Effector memory CD4-positive, alpha-beta T cell (primary cell): Measurements from ENCODE around the gene FNTB.

ENCODE experiments used
- DNase-seq, 3 donors: peaks; one replicate each; pipeline ENCODE4 v3.0.0-alpha.2; 2020
- H3K27ac ChIP-seq: 2 replicates; pipeline ENCODE4 v1.7.0; 2013; ENCODE audit warnings: mild to moderate bottlenecking, low read length, moderate library complexity; ENCODE audit not compliant: insufficient read depth, poor library complexity, severe bottlenecking
- H3K27me3 ChIP-seq: replicated peaks from 2 replicates; pipeline ENCODE4 v1.7.0; 2013; ENCODE audit warnings: mild to moderate bottlenecking, low read length; ENCODE audit not compliant: insufficient read depth, control insufficient read depth, poor library complexity, severe bottlenecking
- H3K36me3 ChIP-seq: 2 replicates; pipeline ENCODE4 v1.7.0; 2013; ENCODE audit warnings: mild to moderate bottlenecking, low read length, moderate library complexity; ENCODE audit not compliant: control insufficient read depth, insufficient read depth
- H3K4me1 ChIP-seq: 2 replicates; pipeline ENCODE4 v1.7.0; 2013; ENCODE audit warnings: low read length, mild to moderate bottlenecking; ENCODE audit not compliant: control insufficient read depth, insufficient read depth, poor library complexity, severe bottlenecking
- H3K4me3 ChIP-seq: 2 replicates; pipeline ENCODE4 v1.7.0; 2013; ENCODE audit warnings: low read length, low read depth, mild to moderate bottlenecking; ENCODE audit not compliant: insufficient read depth, poor library complexity, severe bottlenecking
- H3K9me3 ChIP-seq: 2 replicates; pipeline ENCODE4 v1.7.0; 2013; ENCODE audit warnings: mild to moderate bottlenecking, low read length, moderate library complexity; ENCODE audit not compliant: control insufficient read depth

The FNTB gene

DNA sequence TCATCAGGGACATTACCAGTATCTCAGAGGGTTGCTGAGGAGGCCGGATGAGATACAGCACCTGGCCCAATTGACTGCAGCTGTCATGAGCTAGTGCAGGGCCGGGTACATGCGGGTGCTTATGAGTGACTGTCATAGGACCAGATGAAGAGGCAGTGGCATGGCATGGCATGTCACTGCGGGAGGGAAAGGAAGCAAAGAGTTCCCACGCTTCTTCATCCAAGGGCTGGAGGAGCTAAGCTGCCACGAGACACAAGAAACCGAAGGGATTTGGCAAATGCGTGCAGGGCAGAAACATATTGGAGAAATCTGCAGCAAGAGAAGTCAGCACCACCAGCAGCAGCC, 33.4 kb upstream of the FNTB start:
- H3K4me1 ChIP-seq = no peaks in the 10 kb centered on the region
- no peak overlapping the region for H3K27ac ChIP-seq
- H3K36me3 ChIP-seq = peaks cover 5% of the 10 kb centered on the region
- H3K4me3 ChIP-seq = no peak overlapping the region
- no peaks in the 10 kb centered on the region for H3K9me3 ChIP-seq
- no peaks in the 10 kb centered on the region for H3K27me3 ChIP-seq
- no peak for DNase-seq

DNA sequence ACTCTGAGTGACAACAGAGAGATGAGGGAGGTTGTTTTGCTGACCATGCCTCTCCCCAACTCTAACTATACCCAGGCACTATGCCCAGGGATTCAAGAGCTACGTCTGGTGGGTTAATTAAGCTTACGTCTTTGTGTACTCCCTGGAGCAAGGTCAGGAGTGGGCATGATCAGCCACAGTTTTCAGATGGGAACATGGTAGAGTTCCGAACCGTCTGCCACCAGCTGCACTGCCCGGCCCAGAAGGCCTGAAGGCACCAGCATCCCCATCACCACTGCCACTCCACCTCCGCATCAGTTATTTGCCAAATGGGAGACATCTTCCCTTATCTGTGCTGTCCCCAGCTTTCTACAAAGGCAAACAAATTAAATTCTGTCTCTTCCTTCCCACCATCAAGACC, 33.0 kb upstream of the FNTB start:
- Histone ChIP-seq H3K27ac (no peak overlapping the region), H3K9me3 (no peaks in the 10 kb centered on the region), H3K27me3 (no peaks in the 10 kb centered on the region), H3K4me1 (no peaks in the 10 kb centered on the region), H3K4me3 (no peak overlapping the region), H3K36me3 (peaks cover 5% of the 10 kb centered on the region)
- DNase-seq = no peak

- H3K27me3 ChIP-seq = no peaks in the 10 kb centered on the region
- H3K4me1 ChIP-seq = no peaks in the 10 kb centered on the region
- no peak for DNase-seq
- no peak overlapping the region for H3K4me3 ChIP-seq
- H3K27ac ChIP-seq = no peak overlapping the region
- no peaks in the 10 kb centered on the region for H3K36me3 ChIP-seq
- H3K9me3 ChIP-seq = no peaks in the 10 kb centered on the region
Observed at GRCh38 chr14:64954491-64955240, 32.0 kb upstream of the FNTB start.

GRCh38 chr14:64955297-64955696, 31.4 kb upstream of the FNTB start:
- H3K27ac ChIP-seq = no peak overlapping the region
- no peak for DNase-seq
- no peaks in the 10 kb centered on the region for H3K9me3 ChIP-seq
- H3K27me3 ChIP-seq = no peaks in the 10 kb centered on the region
- no peaks in the 10 kb centered on the region for H3K4me1 ChIP-seq
- H3K36me3 ChIP-seq = no peaks in the 10 kb centered on the region
- no peak overlapping the region for H3K4me3 ChIP-seq

DNA sequence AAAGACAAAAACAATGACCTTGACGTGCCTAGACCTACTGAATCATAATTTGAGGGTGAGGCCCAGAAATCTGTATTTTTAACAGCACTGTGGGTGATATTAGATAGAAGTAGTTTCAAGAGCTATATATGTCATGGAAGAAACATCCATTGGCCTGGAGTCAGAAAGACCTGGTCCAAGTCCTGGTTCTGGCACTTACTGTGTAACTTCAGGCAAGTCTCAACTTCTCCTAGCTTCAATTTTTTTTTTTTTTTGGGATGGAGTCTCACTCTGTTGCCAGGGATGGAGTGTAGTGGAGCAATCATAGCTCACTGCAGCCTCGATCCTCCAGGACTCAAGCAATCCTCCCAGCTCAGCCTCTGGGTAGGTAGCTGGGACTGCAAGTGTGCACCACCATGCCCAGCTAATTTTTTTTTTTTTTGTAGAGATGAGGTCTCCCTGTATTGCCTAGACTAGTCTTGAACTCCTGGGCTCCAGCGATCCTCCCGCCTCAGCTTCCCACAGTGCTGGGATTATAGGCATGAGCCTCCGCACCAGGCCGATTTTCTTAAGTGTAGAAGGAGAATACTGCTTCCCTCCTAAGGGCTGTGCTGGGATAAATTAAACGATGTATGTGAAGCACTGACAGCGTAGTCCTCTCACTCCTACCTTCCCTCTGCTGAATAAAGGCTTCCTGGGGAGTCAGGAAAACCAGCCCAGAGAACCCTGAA, 29.8 kb upstream of the FNTB start:
- no peaks in the 10 kb centered on the region for H3K4me1 ChIP-seq
- H3K9me3 ChIP-seq = no peaks in the 10 kb centered on the region

DNA sequence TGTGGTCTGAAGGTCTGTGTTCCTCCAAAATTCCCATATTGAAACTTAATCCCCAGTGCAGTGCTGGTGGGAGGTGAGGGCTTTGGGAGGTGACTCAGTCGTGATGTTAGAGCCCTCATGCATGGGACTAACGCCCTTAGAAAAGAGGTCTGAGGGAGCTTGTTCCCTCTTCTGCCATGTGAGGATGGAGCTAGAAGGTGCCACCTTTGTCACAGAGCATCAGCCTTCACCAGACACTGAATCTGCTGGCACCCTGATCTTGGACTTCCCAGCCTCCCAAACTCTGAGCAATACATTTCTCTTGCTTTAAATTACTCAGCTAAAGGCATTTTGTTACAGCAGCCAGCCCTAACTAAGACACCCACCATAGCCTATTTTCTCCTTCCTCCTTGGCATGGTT, 28.5 kb upstream of the FNTB start:
- Histone ChIP-seq H3K9me3 (no peaks in the 10 kb centered on the region), H3K4me1 (no peaks in the 10 kb centered on the region)

More for the DNA sequence above, 29.8 kb upstream of the FNTB start:
- no peak overlapping the region for H3K4me3 ChIP-seq
- DNase-seq = no peak
- no peaks in the 10 kb centered on the region for H3K27me3 ChIP-seq
- H3K27ac ChIP-seq = no peak overlapping the region
- no peaks in the 10 kb centered on the region for H3K36me3 ChIP-seq

DNA sequence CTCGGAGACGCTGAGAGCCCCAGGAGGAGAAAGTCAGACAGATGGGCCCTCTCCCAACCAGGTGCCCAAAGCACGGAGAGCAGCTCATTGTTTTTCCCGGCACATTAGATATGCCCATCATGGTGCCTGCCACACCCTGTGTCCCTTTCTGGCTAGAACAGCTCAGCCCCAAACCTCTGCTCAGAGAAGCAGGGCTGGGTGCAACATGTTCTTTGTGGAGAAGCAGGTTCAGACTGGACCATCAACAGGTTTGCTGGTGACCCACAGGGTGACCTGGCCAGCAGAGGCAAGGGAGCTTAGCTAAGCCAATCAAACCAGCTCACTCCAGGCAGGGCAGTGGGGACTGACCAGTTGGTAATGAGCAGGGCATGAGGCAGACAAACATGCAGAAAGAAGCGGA, 28.0 kb upstream of the FNTB start:
- H3K4me1 ChIP-seq = no peaks in the 10 kb centered on the region
- no peaks in the 10 kb centered on the region for H3K36me3 ChIP-seq
- DNase-seq = no peak
- H3K9me3 ChIP-seq = no peaks in the 10 kb centered on the region
- H3K27ac ChIP-seq = no peak overlapping the region
- no peak overlapping the region for H3K4me3 ChIP-seq
- H3K27me3 ChIP-seq = no peaks in the 10 kb centered on the region

More for the DNA sequence above, 28.5 kb upstream of the FNTB start:
- Histone ChIP-seq H3K27me3 (no peaks in the 10 kb centered on the region), H3K4me3 (no peak overlapping the region), H3K36me3 (no peaks in the 10 kb centered on the region), H3K27ac (no peak overlapping the region)
- no peak for DNase-seq

- Histone ChIP-seq H3K9me3 (no peaks in the 10 kb centered on the region), H3K36me3 (no peaks in the 10 kb centered on the region), H3K4me1 (no peaks in the 10 kb centered on the region), H3K27me3 (no peaks in the 10 kb centered on the region), H3K4me3 (no peak overlapping the region), H3K27ac (no peak overlapping the region)
- no peak for DNase-seq
Observed at GRCh38 chr14:64960762-64961276, 25.9 kb upstream of the FNTB start.

GRCh38 chr14:64963611-64964010, 23.1 kb upstream of the FNTB start:
- Histone ChIP-seq H3K4me3 (no peak overlapping the region), H3K36me3 (no peaks in the 10 kb centered on the region), H3K4me1 (no peaks in the 10 kb centered on the region), H3K27ac (no peak overlapping the region), H3K27me3 (no peaks in the 10 kb centered on the region), H3K9me3 (no peaks in the 10 kb centered on the region)
- DNase-seq = no peak

DNA sequence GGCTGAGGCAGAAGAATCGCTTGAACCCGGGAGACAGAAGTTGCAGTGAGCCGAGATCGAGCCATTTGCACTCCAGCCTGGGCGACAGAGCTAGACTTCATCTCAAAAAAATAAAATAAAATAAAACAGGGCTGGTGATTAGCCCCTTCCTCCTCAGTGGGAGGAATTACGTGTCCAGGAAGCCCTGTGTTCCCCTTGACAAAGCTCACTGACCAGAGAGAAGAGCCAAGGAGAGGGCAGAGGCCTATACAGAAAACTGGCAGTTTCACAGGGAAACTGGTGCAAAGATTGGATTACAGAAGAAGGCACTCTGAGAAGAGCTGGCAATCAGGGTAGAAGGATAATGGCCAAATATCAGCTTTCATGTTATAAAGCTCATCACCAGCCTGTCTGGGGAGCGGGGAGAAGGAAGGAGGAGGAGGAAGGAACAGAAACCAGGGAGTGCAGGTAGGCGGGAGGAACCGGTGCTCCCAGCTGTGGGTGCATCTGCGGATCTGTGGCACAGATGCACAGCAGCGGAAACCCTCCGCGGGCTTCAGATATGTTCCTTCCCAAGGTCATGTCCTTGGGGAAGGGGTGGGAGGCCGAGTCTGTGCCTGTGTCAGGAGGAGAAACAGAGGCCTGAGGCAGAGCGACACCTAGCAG, 21.2 kb upstream of the FNTB start:
- H3K27ac ChIP-seq = no peak overlapping the region
- DNase-seq = no peak
- no peak overlapping the region for H3K4me3 ChIP-seq
- no peaks in the 10 kb centered on the region for H3K27me3 ChIP-seq
- H3K9me3 ChIP-seq = no peaks in the 10 kb centered on the region
- H3K36me3 ChIP-seq = no peaks in the 10 kb centered on the region
- H3K4me1 ChIP-seq = no peaks in the 10 kb centered on the region
